ENCODE results near the gene PDRG1.

DNA sequence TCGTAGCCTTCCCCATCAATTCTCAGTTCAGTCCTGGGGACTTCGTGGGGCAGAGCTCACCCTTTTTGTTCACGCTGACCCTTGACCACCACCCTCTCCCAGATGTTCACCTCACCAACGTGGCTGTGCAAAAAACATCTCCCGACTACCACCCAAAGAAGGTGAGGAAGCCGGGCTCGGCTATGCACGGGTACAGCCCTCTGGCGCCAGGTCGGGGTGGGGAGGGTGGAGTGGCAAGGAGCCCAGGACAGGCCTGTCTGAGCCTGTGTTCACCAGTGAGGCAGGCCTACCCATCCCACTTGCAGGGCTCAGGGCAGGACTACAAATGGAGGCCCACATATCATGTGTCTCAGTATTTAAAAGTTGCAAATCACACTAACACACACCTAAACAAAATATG lies 18.1 kb downstream of the PDRG1 start:
- TF ChIP-seq ZBTB7A (IDR thresholded peaks at IDR 0.05; ENCODE audit: low read depth) (no peak), CREB1 (IDR thresholded peaks at IDR 0.05; ENCODE audit: low read depth) (no peak), EGR1 (IDR thresholded peaks at IDR 0.05) (no peak), TAF1 (IDR thresholded peaks at IDR 0.05; ENCODE audit: low read depth) (no peak), CEBPB (IDR thresholded peaks at IDR 0.05) (no peak), EP300 (IDR thresholded peaks at IDR 0.05; ENCODE audit: borderline replicate concordance) (no peak)
- TF ChIP-seq, protein P1, sequence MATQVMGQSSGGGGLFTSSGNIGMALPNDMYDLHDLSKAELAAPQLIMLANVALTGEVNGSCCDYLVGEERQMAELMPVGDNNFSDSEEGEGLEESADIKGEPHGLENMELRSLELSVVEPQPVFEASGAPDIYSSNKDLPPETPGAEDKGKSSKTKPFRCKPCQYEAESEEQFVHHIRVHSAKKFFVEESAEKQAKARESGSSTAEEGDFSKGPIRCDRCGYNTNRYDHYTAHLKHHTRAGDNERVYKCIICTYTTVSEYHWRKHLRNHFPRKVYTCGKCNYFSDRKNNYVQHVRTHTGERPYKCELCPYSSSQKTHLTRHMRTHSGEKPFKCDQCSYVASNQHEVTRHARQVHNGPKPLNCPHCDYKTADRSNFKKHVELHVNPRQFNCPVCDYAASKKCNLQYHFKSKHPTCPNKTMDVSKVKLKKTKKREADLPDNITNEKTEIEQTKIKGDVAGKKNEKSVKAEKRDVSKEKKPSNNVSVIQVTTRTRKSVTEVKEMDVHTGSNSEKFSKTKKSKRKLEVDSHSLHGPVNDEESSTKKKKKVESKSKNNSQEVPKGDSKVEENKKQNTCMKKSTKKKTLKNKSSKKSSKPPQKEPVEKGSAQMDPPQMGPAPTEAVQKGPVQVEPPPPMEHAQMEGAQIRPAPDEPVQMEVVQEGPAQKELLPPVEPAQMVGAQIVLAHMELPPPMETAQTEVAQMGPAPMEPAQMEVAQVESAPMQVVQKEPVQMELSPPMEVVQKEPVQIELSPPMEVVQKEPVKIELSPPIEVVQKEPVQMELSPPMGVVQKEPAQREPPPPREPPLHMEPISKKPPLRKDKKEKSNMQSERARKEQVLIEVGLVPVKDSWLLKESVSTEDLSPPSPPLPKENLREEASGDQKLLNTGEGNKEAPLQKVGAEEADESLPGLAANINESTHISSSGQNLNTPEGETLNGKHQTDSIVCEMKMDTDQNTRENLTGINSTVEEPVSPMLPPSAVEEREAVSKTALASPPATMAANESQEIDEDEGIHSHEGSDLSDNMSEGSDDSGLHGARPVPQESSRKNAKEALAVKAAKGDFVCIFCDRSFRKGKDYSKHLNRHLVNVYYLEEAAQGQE (IDR thresholded peaks at IDR 0.05; ENCODE audit: low read depth) = no peak
- TF ChIP-seq, protein P2, sequence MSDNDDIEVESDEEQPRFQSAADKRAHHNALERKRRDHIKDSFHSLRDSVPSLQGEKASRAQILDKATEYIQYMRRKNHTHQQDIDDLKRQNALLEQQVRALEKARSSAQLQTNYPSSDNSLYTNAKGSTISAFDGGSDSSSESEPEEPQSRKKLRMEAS (IDR thresholded peaks at IDR 0.05) = no peak
